ENCODE data around the gene BRSK1. TPM values are rescaled to one million over a fixed set of nuclear protein-coding genes. Genes with fewer than 3 reads are reported as not detected.
A peak's percentile ranks its signal among the peaks of the same experiment; 100 is the strongest.

Gene BRSK1
- total RNA-seq, 1 donor from 2014 or later: 67.1 TPM

DNA sequence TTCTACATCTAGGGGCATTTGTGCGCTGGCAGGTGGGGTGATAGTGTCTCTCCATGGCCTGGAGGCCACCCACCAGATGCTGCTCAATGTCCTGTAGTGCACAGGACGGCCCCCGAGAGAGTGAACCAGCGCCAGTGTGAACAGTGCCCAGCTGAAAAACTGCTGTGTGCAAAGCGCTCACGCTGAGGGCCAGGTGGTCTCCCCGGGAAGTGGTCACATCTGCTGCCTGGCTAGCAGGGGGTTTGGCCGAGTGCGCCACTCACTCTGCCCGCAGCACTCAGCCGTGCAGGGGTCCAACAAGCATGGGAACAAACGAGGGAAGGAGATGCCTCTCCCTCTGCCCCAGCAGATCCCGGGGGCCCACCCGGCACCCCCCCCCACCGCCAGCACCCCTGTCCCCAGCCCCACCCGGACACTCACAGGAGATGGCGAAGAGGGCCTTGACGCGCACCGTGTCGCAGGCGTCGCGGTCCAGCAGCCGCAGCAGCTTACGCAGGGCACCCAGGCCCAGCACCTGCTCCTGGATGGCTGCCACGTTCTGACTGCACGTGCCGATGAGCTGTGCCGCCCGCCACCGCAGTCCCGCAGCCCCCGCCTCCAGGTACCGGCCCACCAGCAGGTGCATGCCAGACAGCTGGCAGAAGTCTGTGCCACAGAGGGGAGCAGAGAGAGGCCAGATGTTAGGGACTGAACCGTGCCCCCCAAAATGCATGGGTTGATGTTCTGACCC is 9.7 kb upstream of the BRSK1 start:
- DNase-seq: no peak

- DNase-seq: no peak
Observed at GRCh38 chr19:55275851-55276719, 7.7 kb upstream of the BRSK1 start.

DNA sequence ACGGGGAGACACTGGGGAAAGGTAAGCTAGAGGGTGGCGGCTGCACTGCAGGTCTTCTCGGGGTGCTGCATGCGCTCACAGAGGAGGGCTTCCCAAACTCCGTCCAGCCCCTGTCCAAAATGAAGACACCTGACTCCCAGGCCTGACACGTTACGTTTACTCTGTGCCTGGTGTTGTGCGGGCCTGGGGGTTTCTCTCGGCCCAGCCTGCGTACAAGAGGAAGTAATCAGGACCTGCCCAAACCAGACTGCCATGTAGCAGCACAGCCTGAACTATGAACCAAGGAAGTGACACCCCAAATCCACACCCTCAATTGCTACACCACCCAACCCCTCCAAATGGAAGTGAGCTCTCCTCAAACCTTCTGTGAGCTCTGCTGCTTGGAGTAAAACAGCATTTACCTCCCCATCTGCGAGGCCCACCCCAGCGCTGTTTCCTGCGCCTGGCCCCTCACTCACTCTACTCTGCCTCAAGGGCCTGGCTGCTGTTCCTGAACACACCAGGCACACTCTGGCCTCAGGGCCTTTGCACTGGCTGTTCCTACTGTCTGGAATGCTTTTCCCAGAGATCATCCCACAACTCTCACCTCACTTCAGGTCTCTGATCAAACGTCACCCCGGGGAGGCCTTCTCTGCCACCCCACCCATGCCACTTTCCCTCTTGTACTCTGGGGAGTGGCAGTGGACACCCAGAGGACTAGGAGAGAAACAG is 6.9 kb upstream of the BRSK1 start:
- DNase-seq: no peak

DNA sequence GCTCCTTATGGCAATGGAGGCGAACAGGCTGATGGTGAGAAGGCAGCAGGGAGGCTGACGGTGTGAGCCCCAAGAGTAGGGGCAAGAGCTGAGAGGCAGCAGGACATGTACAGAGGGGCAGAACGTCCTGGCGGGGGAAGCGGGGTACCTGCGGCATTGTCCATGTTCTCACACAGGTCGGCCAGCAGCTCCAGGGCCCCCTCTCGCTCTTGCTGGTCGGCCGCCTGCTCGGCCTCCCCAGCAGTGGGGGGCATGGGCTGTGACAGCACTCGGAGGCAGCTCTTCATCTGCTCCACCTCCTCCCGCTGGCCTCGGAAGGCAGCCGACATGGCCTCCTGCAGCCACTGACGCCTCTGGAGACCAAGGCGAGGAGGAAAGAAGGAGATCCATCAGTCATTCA is 6.3 kb upstream of the BRSK1 start:
- DNase-seq: no peak

GRCh38 chr19:55278391-55279135 is 5.2 kb upstream of the BRSK1 start:
- DNase-seq: no peak

GRCh38 chr19:55279340-55279739 is 4.5 kb upstream of the BRSK1 start:
- DNase-seq: no peak

DNA sequence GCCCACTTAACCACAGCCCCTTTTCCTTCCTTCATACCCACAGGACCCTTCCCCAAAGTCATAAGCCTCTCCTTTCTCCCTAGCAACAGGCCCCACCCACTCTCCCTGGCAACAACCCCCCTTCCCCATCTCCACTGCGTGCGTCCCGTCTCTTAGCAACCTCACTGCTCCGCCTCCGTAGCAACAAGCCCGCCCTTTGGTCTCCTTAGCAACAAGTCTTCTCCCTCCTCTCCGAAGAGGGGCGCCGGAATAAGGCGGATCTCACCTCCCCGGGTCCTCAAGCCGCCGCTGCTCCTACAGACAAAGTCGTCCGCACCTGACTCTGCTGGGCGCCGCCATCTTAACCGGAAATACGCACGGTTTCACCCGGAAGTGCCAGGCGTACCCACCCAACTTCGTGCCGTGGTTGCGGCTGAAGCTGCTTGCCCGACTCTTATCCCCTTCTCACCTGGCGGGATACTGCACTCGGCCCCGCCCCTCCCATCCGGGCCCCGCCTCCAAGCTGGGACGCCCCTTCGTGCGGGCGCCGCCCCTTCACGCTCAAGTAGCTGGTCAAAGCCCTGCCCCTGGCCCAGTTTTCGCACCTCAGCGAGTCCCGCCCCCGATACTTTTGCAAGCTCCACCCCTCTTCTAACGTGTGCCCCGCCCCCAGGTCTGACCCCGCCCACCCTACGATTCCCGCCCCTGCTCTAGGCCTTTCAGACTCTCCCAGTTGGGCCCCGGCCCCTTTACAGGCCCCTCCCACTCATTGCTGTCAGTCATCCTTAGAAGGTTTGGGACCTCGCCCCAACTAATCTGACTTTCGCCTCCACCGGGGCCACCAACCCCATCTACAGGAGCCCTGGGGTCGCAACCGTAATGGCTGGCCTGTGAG is 3.8 kb upstream of the BRSK1 start, which contains the start of gene HSPBP1:
Gene HSPBP1 (minus strand): TSS at position 341 of the 874 bp plus-strand sequence. CDS start 502 bp downstream, outside the sequence.
- DNase-seq: peak; percentile 88

GRCh38 chr19:55284405-55285058 is 735 bp downstream of the BRSK1 start:
- no peak for DNase-seq

DNA sequence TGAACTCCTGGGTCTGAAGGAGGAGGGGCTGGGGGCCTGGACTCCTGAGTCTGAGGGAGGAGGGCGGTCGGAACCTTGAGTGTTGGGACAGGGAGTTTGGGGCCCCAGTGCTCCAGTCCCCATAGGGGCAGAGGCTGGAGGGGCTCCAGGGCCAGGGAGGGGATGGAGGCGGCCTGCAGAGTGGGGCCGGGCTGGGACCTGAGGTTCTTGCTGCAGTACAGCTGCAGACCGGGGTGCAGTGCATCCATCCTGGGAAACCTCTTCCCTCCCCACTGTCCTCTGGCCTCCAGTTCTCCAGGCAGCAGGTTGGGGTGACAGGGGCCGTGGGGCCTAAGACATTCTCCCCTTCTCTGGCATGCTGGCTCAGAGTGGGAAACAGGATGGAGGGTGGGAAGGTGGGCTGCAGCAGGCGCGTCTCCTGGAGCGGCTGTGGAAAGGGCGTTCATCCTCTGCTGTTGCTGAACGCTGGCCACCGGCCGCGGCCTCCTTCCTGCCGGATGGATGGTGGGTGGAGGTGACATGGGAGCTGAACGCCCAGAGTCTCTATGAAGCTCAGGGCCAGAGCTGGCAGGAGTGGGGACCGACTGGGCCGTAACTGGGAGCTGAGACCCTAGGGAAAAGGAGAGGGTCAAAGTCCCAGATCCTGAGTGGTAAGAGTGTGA is 1.6 kb downstream of the BRSK1 start:
- DNase-seq: peak; percentile 23

GRCh38 chr19:55287361-55288079 is 3.7 kb downstream of the BRSK1 start:
- DNase-seq: peak; percentile 83

DNA sequence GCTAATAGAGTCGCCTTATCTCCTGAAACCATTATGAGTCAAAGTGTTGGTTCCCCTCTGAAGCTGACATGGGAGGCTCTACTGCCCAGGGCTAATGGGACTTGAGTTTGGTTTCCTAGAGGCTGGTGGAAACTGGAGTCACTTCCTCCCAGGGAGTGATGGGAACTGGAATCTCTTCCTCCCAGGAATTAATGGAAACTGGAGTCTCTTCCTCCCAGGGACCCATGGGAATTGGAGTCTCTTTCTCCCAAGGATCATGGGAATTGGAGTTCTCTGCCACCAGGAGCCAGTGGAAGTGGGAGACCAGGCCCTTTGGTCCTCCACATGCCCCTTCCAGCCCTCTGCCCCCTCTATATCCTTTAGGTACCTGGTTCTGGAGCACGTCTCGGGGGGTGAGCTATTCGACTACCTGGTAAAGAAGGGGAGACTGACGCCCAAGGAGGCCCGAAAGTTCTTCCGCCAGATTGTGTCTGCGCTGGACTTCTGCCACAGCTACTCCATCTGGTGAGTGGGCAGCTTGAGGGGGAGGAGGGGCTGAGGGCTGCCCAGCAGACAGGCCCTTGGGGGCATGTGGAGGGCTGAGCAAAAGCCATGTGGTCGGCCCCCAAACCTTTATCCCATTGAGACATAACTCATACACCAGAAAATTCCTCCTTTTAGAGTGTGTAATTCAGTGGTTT is 5.5 kb downstream of the BRSK1 start:
- DNase-seq: no peak

DNA sequence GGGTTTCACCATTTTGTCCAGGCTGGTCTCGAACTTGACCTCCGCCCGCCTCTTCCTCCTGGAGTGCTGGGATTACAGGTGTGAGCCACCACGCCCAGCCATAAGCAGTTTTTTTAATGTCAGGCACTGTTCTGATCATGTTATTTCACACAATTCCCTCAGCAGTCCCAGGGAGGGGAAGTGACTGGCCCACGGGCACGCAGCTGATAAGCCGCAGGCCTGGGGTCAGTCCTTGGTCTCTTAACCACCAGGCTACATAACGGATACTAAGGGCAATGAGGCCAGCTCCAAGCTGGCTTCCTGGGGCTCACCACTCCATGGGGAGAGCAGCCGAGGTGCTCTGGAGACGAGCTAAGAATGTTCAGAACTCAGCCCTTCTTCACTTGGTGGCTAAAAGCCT is 13.5 kb downstream of the BRSK1 start:
- no peak for DNase-seq

DNA sequence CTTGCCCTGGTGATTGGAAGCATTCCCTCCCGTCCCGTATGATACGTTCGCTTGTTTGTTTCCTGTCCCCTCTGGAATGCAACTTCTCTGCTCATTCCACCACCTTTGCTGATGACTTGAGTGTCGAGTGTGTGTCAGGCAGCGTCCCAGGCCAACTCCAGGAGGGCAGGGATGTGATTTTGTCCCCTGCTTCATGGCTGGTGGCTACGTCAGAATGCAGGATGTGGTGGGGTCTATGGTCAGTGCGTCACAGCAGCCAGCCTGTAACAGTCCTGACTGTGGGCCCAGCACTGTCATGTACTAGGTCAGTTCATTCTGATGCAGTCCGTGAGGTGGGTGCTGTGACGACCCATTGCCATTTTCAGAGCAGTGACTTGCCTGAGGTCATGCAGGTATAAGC is 16.2 kb downstream of the BRSK1 start:
- DNase-seq: no peak

DNA sequence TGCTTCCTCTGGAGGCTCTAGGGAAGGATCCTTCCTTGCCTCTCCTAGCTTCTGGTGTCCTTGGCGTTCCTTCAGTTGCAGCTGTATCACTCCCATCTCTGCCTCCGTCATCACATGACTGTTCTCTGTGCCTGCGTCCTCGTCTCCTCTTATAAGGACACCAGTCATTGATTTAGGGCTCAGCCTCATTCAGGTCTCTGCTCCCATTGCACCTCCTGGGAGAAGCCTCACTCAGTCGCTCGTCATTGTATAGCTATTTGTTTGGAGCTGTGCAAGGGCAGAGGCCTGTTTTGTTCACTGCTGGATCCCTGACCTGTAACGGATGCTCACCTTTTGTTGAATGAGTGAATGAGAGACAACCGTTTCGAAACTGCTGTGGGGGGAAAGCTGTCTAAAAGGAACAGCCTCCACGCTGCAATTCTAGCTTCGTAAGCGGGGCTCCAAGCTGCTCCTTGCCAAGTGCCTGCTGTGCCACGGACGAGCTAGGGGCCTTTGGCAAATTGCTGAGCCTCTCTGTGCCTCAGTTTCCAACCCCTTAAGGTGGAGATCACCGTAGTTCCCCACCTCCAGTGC is 17.2 kb downstream of the BRSK1 start:
- peak; percentile 57 for DNase-seq

DNA sequence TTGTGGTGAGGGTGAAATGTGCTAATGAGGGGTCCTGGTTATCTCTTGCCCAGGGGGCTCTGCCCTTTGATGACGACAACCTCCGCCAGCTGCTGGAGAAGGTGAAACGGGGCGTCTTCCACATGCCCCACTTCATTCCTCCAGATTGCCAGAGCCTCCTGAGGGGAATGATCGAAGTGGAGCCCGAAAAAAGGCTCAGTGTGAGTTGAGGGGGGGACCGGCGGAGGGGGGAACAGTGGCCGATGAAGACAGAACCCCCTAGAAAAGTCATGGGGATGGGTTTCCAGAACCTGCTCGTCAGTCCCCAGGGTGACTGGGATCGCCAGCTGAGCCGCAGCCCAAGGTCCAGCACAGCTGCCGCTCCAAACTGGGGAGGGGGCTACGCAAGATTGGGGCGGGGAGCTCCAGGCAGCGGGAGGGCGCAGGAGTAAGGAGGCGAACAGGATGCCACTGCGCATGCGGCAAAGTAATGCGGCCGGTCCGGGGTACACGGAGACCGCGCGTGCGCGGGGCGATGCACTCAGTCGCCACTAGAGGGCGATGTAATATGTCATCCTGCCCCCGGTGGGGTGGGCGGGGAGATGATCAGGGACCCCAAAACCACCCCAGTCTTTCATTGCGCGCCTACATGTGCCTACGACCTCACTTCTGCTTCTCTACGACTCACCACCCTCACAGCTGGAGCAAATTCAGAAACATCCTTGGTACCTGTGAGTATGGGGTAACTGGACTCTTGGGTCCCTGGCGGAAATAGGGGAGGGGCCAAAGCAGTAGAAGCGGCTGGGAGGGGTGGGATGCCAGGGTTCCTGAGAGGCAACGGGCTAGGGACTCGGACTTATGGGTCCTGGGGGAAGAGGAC is 17.9 kb downstream of the BRSK1 start:
- peak; percentile 67 for DNase-seq

GRCh38 chr19:55302318-55302703 is 18.5 kb downstream of the BRSK1 start:
- no peak for DNase-seq

DNA sequence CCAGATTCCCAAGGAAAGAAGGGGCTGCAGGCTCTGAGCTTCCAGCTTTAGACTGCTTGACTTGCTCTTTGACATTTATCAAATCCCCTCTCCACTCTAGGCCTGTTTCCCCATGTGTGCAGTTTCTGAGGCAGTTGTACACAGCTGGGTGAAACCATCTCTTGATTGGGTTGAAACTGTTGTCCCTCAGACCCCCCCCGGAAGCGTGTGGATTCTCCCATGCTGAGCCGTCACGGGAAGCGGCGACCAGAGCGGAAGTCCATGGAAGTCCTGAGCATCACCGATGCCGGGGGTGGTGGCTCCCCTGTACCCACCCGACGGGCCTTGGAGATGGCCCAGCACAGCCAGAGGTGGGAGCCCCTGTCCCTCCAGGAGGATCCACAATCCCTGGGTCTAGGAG is 19.7 kb downstream of the BRSK1 start:
- DNase-seq: no peak
